Inflammatory macrophage (primary cell): Measurements from ENCODE around the gene PGM3.
"Not testable (repeated sequence)": the region's sequence is repeated elsewhere in the genome, so short reads cannot be mapped to it uniquely, and the experiment has no call there.

Source experiments
- DNase-seq, 2 donors: peaks; one replicate each; pipeline ENCODE4 v3.0.0-alpha.2; 2020 to 2022
- total RNA-seq, 18 experiments: gene quantifications; one replicate each; lab custom pipeline; 2026; ENCODE audit warnings: mixed read lengths in 6 of 18, inconsistent platforms in 2 of 18; lab: John Stamatoyannopoulos, UW

The PGM3 gene
- 34.2 to 77.7 (median 52.8) reads per million in 18 experiments for total RNA-seq

DNA sequence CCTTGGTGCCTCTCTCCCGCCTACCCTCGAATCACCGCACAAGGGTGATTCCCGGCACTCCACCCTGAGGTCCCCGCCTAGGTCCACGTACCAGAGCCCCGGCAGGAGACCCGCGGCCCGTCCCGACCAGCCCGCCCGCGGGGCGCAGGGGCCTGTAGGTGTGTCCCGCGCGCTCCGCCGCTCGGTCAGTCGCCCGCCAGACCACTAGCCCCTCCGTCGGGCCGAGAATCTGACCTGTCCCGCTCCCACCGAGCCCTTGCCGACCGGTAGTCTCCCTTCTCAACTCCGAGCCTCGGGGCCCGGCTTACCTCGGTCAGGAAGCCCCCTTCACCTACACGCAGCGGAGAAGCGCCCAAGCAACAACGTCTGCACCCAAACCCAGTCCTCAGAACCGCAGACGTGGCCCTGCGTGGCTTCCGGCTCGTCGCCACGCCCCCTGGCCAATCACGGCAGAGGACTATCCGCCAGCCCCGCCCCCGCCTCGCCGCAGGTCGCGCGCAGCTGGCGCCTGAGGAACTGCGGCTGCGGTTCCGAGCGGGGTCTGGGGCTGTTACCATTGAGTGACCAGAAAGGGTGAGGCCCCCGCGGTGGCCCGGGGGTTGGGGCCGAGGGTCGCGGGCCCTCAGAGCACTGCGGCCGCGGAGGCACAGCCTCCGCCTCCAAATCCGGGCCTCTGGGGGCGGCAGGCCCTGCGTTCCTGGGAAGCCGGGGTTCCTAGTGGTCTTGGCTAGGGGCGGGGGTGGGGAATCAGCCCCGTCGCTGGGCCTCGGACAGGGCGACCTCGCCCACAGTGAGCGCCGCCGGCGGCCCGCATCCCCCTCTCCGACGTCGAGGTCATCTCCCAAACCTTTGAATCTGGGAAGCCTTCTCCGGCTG, at the start of gene PGM3, which contains the start of gene RWDD2A:
PGM3 (minus strand) TSS at position 395 of the 876 bp plus-strand sequence. CDS start 2,253 bp downstream, outside the sequence.
RWDD2A (plus strand) TSS at position 487 of the 876 bp plus-strand sequence. CDS start 1,095 bp downstream, outside the sequence.
- DNase-seq, result peak; percentile 83 to 91

GRCh38 chr6:83231146-83231545, 38.1 kb upstream of the PGM3 start:
- DNase-seq, result no peak

GRCh38 chr6:83226517-83226916, 33.5 kb upstream of the PGM3 start:
- no peak for DNase-seq

DNA sequence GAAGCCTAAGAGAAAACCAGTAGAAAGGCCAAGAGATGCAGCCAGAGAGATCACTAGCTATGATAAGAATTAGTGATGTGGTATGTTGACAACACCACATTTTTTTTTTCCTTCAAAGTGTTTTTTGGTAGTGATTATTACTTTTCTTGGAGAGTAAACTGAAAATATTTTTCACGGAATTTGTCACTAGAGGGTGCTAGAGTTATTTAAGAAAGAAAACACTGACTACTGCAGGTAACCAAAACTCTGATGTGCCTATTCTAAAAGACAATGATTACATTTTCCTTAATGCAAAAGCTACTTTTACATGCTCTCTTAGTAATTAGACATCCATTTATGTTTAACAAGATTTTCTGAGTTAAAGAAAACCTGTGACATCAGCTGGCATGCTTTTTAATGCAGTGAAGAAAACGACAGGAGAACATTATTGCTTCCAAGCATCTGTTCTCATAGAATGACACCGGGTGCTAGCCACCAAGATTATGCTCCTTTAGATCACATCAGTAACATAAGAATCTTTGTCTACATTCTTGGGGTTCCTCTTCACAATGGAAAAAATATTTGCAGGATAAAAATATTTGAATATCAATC, 28.9 kb upstream of the PGM3 start:
- DNase-seq, result peak in 1 of 2 donors; percentile 58

DNA sequence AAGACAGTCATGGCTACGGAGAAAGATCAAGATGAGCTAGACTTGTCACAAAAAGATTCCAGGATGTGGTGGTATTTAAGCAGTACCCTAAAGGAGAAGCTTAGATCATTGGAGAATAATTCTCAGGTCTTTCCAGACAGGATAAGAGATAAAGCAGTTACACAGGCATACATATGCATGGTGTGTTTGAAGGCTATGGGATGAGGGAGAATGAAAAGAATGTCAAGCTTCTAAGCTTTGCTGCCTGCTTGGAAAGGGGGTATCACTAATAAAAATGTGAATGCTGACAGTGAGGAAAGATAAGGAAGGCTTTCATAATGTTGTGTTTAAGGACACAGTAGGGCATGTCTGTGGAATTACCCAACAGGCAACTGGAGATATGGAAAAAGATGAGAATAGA, 28.2 kb upstream of the PGM3 start:
- DNase-seq, result no peak

GRCh38 chr6:83220121-83220520, 27.1 kb upstream of the PGM3 start:
- no peak for DNase-seq

- no peak for DNase-seq
These were observed 25.6 kb upstream of the PGM3 start for GRCh38 chr6:83218646-83219045.

DNA sequence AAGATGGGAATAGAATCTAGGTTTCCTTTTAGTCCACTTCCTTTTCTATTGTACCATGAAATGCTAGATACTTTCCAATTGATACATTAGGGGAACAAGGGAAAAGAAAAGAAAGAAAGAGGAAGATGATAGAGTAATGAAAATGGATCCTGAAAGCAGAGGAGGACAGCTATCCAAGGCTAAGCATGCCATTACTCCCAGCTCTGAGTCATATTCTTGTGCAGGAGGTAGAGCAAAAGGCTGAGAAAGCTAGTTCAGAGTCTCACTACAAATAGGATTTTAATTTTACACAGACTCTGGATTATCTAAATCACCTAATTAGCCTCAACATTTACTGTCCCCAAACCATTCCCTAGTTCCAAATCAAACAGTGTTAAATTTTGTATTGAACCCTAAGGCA, 23.7 kb upstream of the PGM3 start:
- no peak for DNase-seq

DNA sequence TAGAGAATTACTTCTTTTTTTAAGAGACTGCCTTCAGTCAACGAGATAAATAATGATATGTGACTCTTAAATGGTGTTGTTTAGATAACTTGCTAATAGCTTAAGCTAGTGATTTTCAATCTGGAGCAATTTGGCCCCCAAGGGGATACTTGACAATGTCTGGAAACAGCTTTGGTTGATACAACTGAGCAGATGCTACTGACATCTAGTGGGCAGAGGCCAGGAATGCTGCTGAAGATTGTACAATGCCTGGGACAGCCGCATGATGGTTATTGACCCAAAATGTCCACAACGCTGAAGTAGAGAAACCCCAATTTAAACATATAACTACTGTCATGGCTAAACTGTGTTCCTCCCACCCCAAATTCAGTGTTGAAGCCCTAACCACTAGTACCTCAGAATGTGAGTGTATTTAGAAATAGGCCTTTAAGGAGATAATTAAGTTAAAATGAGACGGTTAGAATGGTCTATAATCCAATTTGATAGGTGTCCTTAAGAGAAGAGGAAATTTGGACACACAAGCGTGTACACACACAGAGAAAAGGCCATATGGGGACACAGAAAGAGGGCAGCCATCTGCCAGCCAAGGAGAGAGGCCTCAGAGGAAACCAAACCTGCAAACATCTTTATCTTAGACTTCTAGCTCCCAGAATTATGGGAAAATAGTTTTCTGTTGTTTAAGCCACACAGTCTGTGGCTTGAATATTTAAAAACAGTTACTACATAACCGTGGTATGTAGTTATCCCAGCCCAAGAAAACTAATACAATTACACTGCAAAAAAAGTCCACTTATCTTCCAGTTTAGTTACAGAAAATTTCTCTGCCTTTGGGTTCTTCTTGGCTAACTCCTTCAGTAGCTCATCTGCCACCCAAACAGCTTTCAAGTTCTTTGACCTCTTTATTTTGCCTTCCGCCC, 22.3 kb upstream of the PGM3 start:
- DNase-seq, result peak; percentile 64 to 70

GRCh38 chr6:83202031-83202430, 9.0 kb upstream of the PGM3 start:
- no peak for DNase-seq

DNA sequence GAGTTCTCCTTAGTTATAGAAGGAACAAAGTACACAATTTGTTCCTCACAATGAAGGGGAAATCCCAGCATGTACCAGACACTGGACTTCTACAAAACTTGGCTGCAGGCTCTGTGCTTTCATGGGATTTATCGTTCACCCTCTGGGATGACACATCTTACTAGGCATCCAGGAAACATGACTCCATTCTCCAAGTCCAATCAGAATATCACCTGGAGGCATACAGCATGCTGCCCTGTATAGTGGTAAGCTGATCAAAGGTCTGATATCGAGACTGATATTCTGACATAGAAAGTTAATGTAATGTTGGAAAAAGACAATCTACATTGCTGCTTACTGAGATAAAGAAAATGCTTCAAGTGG, 6.8 kb upstream of the PGM3 start:
- DNase-seq, result no peak

GRCh38 chr6:83199173-83199862, 6.3 kb upstream of the PGM3 start:
- DNase-seq, result peak in 1 of 2 donors; percentile 55

GRCh38 chr6:83198486-83199172, 5.6 kb upstream of the PGM3 start:
- DNase-seq, result no peak

- DNase-seq, result peak in 1 of 2 donors; percentile 21
These were observed 892 bp upstream of the PGM3 start for GRCh38 chr6:83193747-83194566.

DNA sequence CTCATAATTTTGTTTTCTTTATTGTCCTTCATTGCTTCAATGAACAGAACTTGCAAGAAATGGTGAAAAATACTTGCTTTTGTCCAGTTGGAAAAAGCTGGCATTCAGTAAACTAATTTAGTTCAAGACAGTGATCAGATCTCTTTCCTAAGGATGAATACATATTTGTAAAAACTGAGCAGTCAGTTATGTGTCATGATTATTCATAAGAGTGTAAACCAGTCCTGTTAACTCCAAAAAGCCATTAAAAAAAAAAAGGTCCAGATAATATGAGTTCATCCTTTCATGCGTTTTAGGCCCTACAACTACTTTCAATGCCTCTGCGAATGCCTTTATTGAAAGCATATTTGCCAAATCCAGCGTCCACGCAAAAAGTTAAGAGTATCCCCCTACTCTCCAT, 609 bp downstream of the PGM3 start:
- no peak for DNase-seq

GRCh38 chr6:83191974-83192373, 1.1 kb downstream of the PGM3 start:
- DNase-seq, result not testable (repeated sequence)

- DNase-seq, result no peak
These were observed 2.4 kb downstream of the PGM3 start for GRCh38 chr6:83190626-83191025.

DNA sequence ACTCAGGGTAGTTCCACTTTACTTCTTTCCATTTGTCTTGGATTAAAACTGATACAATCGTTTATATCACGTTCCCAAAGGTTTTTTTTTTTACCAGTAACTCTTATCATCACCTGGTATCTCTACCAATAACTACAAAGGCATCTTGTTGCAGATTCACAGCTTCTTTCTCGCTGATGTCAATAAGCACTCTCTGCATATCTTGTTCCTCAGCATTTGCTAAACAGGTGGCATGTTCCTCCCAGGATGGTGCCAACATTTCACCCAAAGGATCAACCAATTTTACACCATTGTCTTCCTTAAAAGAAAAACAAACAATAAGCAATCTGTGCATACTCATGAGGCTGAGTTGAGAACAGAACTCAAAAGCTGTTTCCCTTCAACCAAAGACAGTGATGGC, 4.6 kb downstream of the PGM3 start:
- no peak for DNase-seq

DNA sequence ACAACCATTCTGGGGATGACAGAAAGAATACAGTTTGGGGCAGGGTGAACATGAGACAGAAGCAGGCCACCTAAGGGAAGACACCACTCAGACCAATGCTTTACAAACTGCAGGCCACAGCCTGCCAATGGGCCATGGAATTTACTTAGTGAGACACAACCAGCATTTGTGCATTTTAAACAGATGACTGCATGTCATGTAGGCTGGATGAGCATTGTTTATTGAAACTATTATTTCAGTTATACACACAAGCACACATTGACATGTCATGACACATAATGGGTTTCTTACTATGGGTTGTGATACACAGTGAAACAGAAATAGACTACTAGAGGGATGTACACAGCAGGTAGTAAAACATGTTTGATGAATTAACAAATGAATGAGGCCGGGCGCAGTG, 8.0 kb downstream of the PGM3 start:
- no peak for DNase-seq

- DNase-seq, result no peak
These were observed 9.8 kb downstream of the PGM3 start for GRCh38 chr6:83183082-83183828.
